Inflammatory macrophage treated with lipopolysaccharide for 4 hours (primary cell): ENCODE data around the gene ICE1.
"Not testable (repeated sequence)": the region's sequence is repeated elsewhere in the genome, so short reads cannot be mapped to it uniquely, and the experiment has no call there.

Experiments used
- DNase-seq: peaks from one replicate; pipeline ENCODE4 v3.0.0-alpha.2; 2020

Gene ICE1

GRCh38 chr5:5492087-5492933 is 69.8 kb downstream of the ICE1 start:
- peak; percentile 52 for DNase-seq

- not testable (repeated sequence) for DNase-seq
These were observed 70.4 kb downstream of the ICE1 start for GRCh38 chr5:5492934-5493271.

GRCh38 chr5:5494489-5495402 is 72.3 kb downstream of the ICE1 start:
- DNase-seq: peak; percentile 51

- DNase-seq: peak; percentile 14
These were observed 74.8 kb downstream of the ICE1 start for GRCh38 chr5:5497152-5497788.

GRCh38 chr5:5499442-5499841 is 77.0 kb downstream of the ICE1 start:
- no peak for DNase-seq

- no peak for DNase-seq
These were observed 81.8 kb downstream of the ICE1 start for GRCh38 chr5:5504325-5504724.

GRCh38 chr5:5505815-5506214 is 83.3 kb downstream of the ICE1 start:
- no peak for DNase-seq

- no peak for DNase-seq
These were observed 85.9 kb downstream of the ICE1 start for GRCh38 chr5:5508391-5508790.

GRCh38 chr5:5511904-5512416 is 89.5 kb downstream of the ICE1 start:
- DNase-seq: no peak

GRCh38 chr5:5512543-5512942 is 90.1 kb downstream of the ICE1 start:
- DNase-seq: no peak

- DNase-seq: not testable (repeated sequence)
These were observed 98.1 kb downstream of the ICE1 start for GRCh38 chr5:5520622-5521021.

- DNase-seq: no peak
These were observed 98.6 kb downstream of the ICE1 start for GRCh38 chr5:5521029-5521428.

- DNase-seq: no peak
These were observed 99.0 kb downstream of the ICE1 start for GRCh38 chr5:5521478-5521877.

- no peak for DNase-seq
These were observed 99.9 kb downstream of the ICE1 start for GRCh38 chr5:5522336-5522735.

GRCh38 chr5:5523066-5523505 is 100.6 kb downstream of the ICE1 start:
- DNase-seq: peak; percentile 81

GRCh38 chr5:5524327-5524726 is 101.8 kb downstream of the ICE1 start:
- DNase-seq: no peak

GRCh38 chr5:5531371-5531770 is 108.9 kb downstream of the ICE1 start:
- no peak for DNase-seq

GRCh38 chr5:5532306-5533076 is 110.0 kb downstream of the ICE1 start:
- no peak for DNase-seq

GRCh38 chr5:5533927-5534326 is 111.5 kb downstream of the ICE1 start:
- DNase-seq: no peak

- DNase-seq: no peak
These were observed 111.9 kb downstream of the ICE1 start for GRCh38 chr5:5534333-5534732.

- DNase-seq: no peak
These were observed 114.4 kb downstream of the ICE1 start for GRCh38 chr5:5536871-5537270.

GRCh38 chr5:5537426-5537825 is 114.9 kb downstream of the ICE1 start:
- no peak for DNase-seq
